Spleen (tissue), 11 donors: ENCODE data around the gene OSBPL8. TPM values are rescaled to one million over a fixed set of nuclear protein-coding genes. Genes with fewer than 3 reads are reported as not detected.

Experiments used
- DNase-seq: peaks from one replicate; pipeline ENCODE4 v3.0.0-alpha.2; 2020
- H3K27ac ChIP-seq, 8 donors: fragments of 200-600 bp; sonication (generic) in 7 of 8; 1 replicate in 4 of 8; 2 replicates in 4 of 8; pipeline versions ENCODE4 v1.5.0 to v1.8.0; 2016 to 2021; ENCODE audit warnings: inconsistent platforms in 4 of 8, mild to moderate bottlenecking in 4 of 8, moderate library complexity in 1 of 8
- H3K27me3 ChIP-seq, 7 donors: fragments of 200-600 bp; sonication (generic) in 6 of 7; replicated peaks in 1 of 7; 1 replicate in 4 of 7; 2 replicates in 3 of 7; pipeline versions ENCODE4 v1.5.0 to v1.8.0; 2016 to 2021; ENCODE audit warnings: inconsistent platforms in 3 of 7, mild to moderate bottlenecking in 1 of 7
- H3K36me3 ChIP-seq, 6 donors: fragments of 200-600 bp; sonication (generic) in 5 of 6; 1 replicate in 4 of 6; 2 replicates in 2 of 6; pipeline versions ENCODE4 v1.5.0 to v1.8.0; 2016 to 2021; ENCODE audit warnings: inconsistent platforms in 2 of 6
- H3K4me1 ChIP-seq, 6 donors: fragments of 200-600 bp; sonication (generic) in 5 of 6; 1 replicate in 3 of 6; 2 replicates in 3 of 6; pipeline versions ENCODE4 v1.5.0 to v1.8.0; 2016 to 2021; ENCODE audit warnings: inconsistent platforms in 3 of 6
- H3K4me3 ChIP-seq, 8 donors: fragments of 200-600 bp; sonication (generic) in 7 of 8; 1 replicate in 4 of 8; 2 replicates in 4 of 8; pipeline versions ENCODE4 v1.5.0 to v1.8.0; 2016 to 2021; ENCODE audit warnings: inconsistent platforms in 4 of 8, mild to moderate bottlenecking in 4 of 8, moderate library complexity in 2 of 8
- H3K9me3 ChIP-seq, 8 donors: fragments of 200-600 bp; sonication (generic) in 7 of 8; 1 replicate in 4 of 8; 2 replicates in 4 of 8; pipeline versions ENCODE4 v1.5.0 to v1.8.0; 2016 to 2021; ENCODE audit warnings: inconsistent platforms in 4 of 8
- CTCF ChIP-seq, 11 experiments: fragments of 200-600 bp in 7 of 11; fragments of 450-650 bp in 4 of 11; sonication (generic) in 4 of 11; IDR thresholded peaks in 8 of 11; conservative IDR thresholded peaks in 3 of 11; 1 replicate in 7 of 11; 2 replicates in 4 of 11; pipeline versions ENCODE4 v1.4.0 to v1.8.0; 2016 to 2021; ENCODE audit warnings: antibody characterized with exemption in 11 of 11, inconsistent platforms in 4 of 11, mild to moderate bottlenecking in 1 of 11
- POLR2A ChIP-seq, 3 donors: fragments of 450-650 bp; IDR thresholded peaks; one replicate each; pipeline ENCODE4 v1.5.1; 2017; ENCODE audit warnings: antibody characterized with exemption in 3 of 3, mild to moderate bottlenecking in 1 of 3
- POLR2AphosphoS5 ChIP-seq, 3 donors: sonication (generic); formaldehyde crosslinking; IDR thresholded peaks; one replicate each; pipeline ENCODE4 v1.5.1; 2017; ENCODE audit warnings: antibody characterized with exemption in 3 of 3
- WGBS, 5 donors: extraction: QIAGEN DNeasy Blood & Tissue Kit in 3 of 5; methylation state at CpG; one replicate each; pipeline versions ENCODE4 v1.1.5 to v1.1.7; 2013 to 2018; 5-methylcytosine and 5-hydroxymethylcytosine counted together
- intact Hi-C: fragments of 100-400 bp; cut with DNase I; formaldehyde crosslinking; loops from one replicate; pipeline ENCODE4 v1.15.0; 2023; ENCODE audit warnings: low total_unique reads
- polyA plus RNA-seq, 3 donors: library from polyadenylated mRNA; stranded (reverse); fragments of 200-250 nt; gene quantifications; one replicate each; pipeline ENCODE4 v1.2.1, GENCODE V29; 2013
- total RNA-seq, 7 donors: library from RNA; depleted of rRNA in 3 of 7; stranded (reverse); fragments of >200 nt in 3 of 7; fragmentation: NEBNext Ultra II Directional in 4 of 7; extraction: Animal tissue kit (Norgen Biotek cat#: 25700) in 4 of 7; gene quantifications; one replicate each; pipeline versions ENCODE4 v1.1.0 to v1.2.1, GENCODE V29; 2016 to 2021
- donor health status: healthy with polysubstance abuse.
- donor health status: DM: no; HTN: no; CAD: no; lungs with moderate emphysema.
- donor health status: DM: no; HTN: no; CAD: no.
- donor health status: Bipolar disorder and iron deficiency.
- donor health status: healthy.
- donor health status: DM: no; HTN: no; CAD: no.
- donor health status: DM: yes; HTN: yes; CAD: no.

OSBPL8 gene
- total and polyA plus RNA-seq, 10 donors = 10.7 to 127 (median 109) TPM

DNA sequence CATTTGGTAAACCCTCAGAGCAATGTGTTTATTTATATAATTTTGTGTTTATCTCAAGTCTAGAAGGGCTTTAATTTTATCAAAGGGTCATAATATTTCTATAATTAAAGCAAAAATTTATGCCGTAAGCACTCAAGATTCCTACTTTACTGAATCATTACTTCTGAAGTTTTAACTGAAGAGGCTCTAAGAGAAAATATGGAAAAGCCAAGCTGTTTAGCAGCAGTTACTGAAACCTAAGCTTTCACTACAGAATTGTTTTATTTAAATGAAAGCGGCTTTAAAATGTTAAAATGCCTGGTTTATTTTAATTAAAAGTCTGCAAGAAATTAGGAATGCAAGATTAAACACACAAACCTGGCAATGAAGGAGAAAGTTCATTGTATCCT lies 137.4 kb downstream of the OSBPL8 start:
- TF ChIP-seq CTCF (IDR thresholded peaks at IDR 0.05 in 8 of 11, conservative IDR thresholded peaks at IDR 0.05 in 3 of 11) (no peak), POLR2A (IDR thresholded peaks at IDR 0.05) (no peak), POLR2AphosphoS5 (IDR thresholded peaks at IDR 0.05) (no peak)
- H3K36me3 ChIP-seq = peaks cover 0 to 12% (median 0%) of the 10 kb centered on the region in 6 donors
- no peaks in the 10 kb centered on the region for H3K27me3 ChIP-seq
- WGBS, 5 donors = 71 to 86% (median 81%) methylated on average over 2 of the region's 2 CpGs
- intact Hi-C loops = no loop called here
- H3K4me3 ChIP-seq = peak overlapping the region in 2 of 8 donors; percentile 18 to 28
- H3K4me1 ChIP-seq = peaks cover 0 to 32% (median 7%) of the 10 kb centered on the region in 6 donors
- peak overlapping the region in 4 of 8 donors; percentile 19 to 53 (median 32) for H3K27ac ChIP-seq
- H3K9me3 ChIP-seq = peaks cover 4 to 36% (median 31%) of the 10 kb centered on the region in 8 donors
- DNase-seq = no peak

GRCh38 chr12:76421046-76421445 lies 138.5 kb downstream of the OSBPL8 start:
- Histone ChIP-seq H3K36me3 (peaks cover 0 to 9% (median 0%) of the 10 kb centered on the region in 6 donors), H3K4me3 (no peak overlapping the region), H3K9me3 (peaks cover 4 to 25% (median 22%) of the 10 kb centered on the region in 8 donors), H3K27me3 (no peaks in the 10 kb centered on the region), H3K4me1 (peaks cover 0 to 32% (median 7%) of the 10 kb centered on the region in 6 donors), H3K27ac (peak overlapping the region in 1 of 8 donors; percentile 4)
- WGBS, 5 donors = 73 to 91% (median 82%) methylated on average over 2 of the region's 2 CpGs
- TF ChIP-seq POLR2A (IDR thresholded peaks at IDR 0.05) (no peak), CTCF (IDR thresholded peaks at IDR 0.05 in 8 of 11, conservative IDR thresholded peaks at IDR 0.05 in 3 of 11) (no peak), POLR2AphosphoS5 (IDR thresholded peaks at IDR 0.05) (no peak)
- DNase-seq = no peak
- intact Hi-C loops = no loop called here

- peaks cover 4 to 17% (median 13%) of the 10 kb centered on the region in 8 donors for H3K9me3 ChIP-seq
- TF ChIP-seq POLR2AphosphoS5 (IDR thresholded peaks at IDR 0.05) (no peak), POLR2A (IDR thresholded peaks at IDR 0.05) (no peak), CTCF (IDR thresholded peaks at IDR 0.05 in 8 of 11, conservative IDR thresholded peaks at IDR 0.05 in 3 of 11) (no peak)
- H3K27ac ChIP-seq = no peak overlapping the region
- H3K36me3 ChIP-seq = peaks cover 0 to 9% (median 0%) of the 10 kb centered on the region in 6 donors
- 92 to 96% (median 95%) methylated on average over 2 of the region's 2 CpGs for WGBS, 5 donors
- no peak overlapping the region for H3K4me3 ChIP-seq
- intact Hi-C loops = no loop called here
- no peaks in the 10 kb centered on the region for H3K27me3 ChIP-seq
- H3K4me1 ChIP-seq = peaks cover 0 to 32% (median 7%) of the 10 kb centered on the region in 6 donors
- DNase-seq = no peak
Measured at GRCh38 chr12:76420222-76420621, 139.3 kb downstream of the OSBPL8 start.

DNA sequence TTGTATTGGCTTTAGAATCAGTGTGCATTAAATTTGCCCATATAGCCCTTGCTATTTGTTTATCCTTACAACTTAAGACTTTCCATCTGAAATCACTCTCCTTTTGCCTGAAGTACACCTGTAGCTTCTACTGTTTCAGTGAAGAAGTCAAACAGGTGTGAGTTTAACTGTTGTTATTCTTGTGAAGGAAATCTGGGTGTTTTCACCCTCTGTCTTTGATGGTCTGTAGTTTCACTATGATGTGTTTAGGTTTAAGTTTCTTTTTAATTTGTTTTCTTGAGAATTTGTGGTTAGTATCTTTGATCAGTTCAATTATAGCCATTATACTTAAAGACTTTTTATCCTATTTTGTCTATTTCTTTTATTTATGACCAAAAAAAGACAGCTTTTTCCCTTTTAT lies 142.5 kb downstream of the OSBPL8 start:
- peaks cover 0 to 9% (median 0%) of the 10 kb centered on the region in 6 donors for H3K36me3 ChIP-seq
- H3K9me3 ChIP-seq = no peaks in the 10 kb centered on the region
- TF ChIP-seq CTCF (IDR thresholded peaks at IDR 0.05 in 8 of 11, conservative IDR thresholded peaks at IDR 0.05 in 3 of 11) (no peak), POLR2AphosphoS5 (IDR thresholded peaks at IDR 0.05) (no peak)
- peaks cover 0 to 16% (median 3%) of the 10 kb centered on the region in 6 donors for H3K4me1 ChIP-seq
- no peak overlapping the region for H3K27ac ChIP-seq
- intact Hi-C loops = no loop called here
- H3K4me3 ChIP-seq = no peak overlapping the region
- no peak for DNase-seq
- H3K27me3 ChIP-seq = no peaks in the 10 kb centered on the region
